HuH-7.5 (cell line): ENCODE measurements around the gene MAPK8IP1.

Experiments used
- DNase-seq: peaks from one replicate; pipeline ENCODE4 v3.0.0; 2011; ENCODE audit warnings: low spot score

MAPK8IP1 gene

DNA sequence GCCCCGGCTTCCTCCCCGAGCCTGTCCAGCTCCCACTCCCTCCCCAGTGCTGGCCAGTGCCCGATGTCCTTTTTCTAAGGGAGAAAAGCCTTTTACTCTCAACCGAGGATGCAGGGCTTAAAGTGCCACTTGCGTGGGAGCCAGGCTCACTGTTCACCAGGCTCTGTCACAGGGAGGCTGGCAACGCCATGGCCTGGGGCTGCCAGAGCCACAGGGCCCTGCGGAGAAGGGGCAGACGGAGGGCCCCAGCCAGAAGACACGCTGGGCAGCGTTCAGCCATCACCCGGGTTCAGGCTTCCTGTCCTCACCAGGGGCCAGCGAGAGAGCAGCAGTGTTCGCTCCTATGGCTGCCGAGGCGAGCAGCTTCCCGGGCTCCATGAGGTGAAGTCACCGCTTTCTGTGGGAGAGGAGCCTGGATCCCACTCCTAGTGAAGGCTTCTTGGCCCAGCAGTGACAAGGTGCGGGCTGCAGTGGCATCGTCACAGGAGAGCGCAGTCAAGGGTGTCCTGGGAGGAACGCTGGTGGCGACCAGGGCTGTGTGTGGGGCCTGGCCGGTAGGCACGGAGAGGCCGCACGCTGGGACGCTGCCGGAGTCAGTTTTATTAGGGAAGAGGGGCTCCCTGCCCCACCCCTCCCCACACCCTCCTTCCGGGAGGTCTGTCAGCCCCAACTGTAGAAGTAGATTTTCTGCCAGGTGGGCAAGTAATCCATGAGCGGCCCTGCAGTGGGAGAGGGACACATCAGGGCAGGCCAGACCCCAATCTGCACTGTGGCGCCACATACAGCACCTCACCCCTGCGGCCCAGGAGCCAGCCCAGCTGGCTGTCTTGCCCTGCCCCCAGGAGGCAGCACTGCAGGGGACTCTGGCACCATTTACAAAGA is 24.4 kb downstream of the MAPK8IP1 start:
- DNase-seq: no peak

DNA sequence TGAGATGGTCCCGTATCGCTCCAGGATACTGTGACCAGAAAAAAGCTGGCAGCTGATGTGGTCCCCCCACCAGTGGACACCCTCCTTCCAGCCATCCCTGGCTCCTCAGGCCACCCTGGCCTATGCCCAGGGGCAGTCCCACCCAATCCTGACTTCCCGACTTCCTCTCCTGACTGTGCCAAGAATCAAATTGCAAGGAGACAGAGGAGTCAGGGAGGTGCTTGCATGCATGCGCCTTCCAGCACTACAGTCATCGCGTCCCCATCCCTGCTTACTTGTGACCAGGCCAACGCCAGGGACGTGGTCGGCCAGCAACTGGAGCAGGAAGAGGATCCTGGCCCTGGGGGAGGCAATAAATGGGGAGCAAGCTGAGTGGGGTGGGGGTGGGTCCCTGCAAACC is 25.2 kb downstream of the MAPK8IP1 start:
- no peak for DNase-seq

DNA sequence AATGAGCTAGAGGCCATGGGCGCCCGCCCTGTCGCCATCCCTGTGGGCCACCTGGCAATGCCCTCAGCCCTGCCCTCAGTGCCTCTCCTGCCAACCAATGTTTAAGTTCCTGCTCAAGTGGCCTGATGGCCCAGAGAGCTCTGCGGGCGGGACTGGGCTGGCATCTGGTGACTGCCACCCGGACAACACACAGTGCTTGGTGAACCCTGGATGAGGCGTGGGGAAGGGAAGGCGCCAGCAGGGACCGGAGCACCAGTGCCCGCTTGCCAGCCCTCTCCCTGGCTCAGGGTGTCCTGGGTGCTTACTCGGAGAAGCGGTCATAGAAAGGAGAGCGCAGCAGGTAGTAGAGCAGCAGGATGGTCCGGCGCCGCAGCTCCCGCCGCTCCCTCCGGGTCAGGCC is 28.1 kb downstream of the MAPK8IP1 start:
- no peak for DNase-seq

DNA sequence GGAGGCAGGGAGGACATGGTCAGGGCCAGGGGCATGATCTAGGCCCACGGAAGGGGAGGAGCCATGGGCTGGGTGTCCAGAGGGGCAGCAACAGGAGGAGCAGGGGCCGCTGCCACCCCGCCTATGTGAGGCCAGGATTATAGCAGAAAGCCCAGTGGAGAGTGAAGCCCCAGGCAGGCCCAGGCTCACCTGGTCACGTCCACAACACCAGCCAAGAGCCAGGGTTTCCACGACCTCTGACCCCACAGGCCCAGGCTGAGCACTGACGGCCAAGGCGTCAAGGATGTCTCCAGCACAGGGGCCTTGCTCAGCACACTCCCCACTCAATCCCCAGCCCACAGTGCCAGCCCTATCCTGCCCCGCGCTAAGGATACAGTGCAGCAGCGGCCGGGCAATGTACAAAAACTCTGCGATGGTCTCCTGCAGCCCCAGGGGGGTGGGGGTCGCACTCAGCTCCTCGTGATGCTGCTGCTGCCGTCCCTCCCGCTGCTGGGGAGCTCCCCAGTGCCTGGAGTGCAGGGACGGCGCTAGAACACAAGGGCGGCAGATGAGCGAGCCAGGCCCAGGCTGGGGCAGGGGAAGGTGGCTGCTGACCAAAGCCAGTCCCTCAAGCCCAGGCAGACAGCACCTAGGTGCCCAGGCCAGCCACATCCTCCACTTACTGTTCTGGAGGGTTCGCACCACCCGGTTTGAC is 28.6 kb downstream of the MAPK8IP1 start:
- no peak for DNase-seq

DNA sequence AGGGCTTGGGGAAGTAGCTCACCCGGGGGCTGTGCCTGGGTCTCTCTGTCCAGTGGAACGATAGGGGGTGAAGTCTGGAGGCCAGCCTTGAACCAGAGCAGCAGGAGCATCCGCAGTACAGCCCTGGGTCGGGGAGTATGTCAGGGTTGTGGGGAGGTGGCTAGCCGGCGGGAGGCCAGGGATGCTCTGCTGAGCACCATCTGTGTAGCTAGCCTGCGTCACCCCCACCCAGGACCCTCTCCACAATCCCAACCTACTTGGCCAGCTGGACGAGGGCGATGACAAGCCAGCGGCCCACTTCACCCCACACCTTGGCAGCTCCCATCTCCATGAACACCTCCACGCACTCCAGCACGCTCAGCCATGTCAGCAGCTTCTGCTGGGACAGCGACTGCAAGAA is 30.0 kb downstream of the MAPK8IP1 start:
- DNase-seq: no peak

DNA sequence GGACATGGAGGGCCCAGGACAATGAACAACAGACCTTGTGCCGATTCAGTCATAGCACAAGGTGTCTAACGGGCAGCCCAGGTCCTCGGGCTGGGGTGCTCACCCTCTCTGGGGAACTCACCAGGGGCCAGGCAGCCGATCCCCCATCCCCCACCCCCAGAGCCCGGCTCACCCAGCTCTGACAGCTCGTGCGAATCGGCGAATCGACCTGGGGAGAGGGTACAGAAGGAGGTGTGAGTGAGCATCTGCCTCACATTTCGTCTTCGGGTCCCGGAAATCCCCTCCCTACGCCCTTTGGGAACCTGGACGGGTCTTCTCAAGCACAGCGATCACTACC is 31.8 kb downstream of the MAPK8IP1 start:
- no peak for DNase-seq

DNA sequence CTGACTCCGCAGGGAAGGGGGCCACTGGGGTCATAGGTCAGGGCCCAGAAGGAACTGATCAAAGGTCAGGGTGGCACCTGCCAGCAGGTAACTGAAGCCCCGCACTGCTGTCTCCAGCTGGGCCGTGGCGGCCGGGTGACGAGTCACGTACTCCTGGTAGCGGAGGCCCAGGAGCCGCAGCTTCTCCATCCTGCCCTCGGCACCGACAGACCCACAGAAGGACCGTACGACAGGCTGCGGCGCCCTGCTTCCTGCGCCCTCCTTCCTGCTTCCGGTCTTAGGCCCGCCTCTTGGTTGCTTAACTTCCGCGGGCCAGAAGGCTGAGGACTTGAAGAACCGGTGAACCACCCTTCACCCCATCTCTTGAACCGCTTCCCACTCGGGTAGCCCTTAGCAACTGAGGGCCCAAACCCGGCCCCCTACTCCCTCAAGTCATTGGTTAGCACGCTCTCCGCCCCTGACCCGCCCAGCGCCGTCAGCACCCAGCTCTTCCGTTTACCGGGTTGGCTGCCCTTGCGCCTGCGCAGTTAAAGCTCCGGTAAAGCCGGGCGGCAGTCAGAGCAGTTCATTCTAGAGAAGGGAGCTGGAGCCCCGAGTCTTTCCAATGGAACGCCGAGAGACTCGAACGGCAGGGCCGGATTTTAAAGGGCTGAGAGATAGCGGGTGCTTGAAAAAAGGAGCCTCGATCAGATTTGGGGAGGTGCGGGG is 32.3 kb downstream of the MAPK8IP1 start, which contains the start of gene PEX16:
Gene PEX16, minus strand, starts transcription at position 255 of the 708 bp plus-strand sequence. Its CDS starts 66 bp downstream, at position 189.
- DNase-seq: peak; percentile 96

DNA sequence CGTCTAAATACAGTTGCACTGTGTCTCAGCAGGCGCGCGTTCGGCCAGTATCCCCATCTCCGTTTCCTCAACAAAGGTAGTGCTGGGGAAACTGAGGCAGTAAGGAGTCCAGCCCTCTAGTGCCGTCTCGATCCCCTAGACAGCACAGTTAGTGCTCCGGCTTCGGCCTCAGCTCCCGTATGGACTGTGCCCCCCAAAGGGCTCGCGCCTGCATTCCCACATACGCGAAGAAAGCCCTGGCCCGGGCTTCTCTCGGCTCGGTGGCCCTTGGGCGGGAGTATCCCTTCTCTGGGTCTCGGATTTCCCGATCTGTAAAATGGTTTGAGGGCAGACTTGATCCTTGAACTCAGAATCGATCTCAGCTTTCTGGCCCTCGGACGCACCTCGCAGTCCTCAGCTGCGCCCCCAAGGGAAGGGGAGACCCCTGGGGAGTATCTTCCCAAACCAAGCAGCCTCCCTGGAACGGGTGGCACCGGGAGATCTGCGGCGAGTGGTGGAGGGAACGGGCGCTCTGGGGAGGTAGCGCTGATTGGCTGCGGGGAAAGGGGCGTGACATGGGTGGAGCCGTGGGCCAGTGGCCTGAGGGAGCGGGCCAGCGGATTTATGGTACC is 33.0 kb downstream of the MAPK8IP1 start:
- DNase-seq: peak; percentile 95

DNA sequence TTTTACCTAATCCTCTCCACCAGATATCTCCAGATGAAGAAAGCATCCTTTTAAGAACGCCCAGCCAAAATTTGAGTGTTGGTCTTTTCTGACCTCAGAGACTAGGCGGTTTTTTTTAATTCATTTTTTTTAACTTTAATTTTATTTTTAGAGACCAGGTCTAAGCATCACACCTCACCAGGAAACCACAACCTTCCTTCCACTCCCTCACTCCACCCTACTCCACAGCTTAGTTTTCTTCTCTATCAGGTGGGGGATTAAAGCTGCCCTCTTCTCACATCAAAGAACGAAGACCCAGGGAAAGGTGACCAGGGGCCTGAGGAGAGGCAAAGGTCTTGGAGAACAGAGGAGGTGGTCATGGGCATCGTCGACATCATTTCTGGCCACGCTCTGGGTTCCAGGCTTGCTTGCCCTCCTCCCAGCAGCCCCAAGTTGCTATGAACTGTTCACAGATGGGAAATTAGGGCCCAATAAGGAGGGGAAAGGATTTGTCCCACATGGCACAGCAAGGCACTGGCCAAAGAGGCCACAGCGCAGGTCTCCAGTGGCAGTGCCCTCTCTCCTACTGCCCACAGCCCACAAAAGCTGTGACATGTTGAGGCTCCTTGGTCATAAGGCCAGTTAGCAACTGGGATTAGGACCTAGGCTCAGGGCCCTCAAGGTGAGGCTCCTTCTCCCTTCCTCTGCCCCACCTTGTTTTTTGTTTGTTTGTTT is 33.7 kb downstream of the MAPK8IP1 start:
- no peak for DNase-seq

DNA sequence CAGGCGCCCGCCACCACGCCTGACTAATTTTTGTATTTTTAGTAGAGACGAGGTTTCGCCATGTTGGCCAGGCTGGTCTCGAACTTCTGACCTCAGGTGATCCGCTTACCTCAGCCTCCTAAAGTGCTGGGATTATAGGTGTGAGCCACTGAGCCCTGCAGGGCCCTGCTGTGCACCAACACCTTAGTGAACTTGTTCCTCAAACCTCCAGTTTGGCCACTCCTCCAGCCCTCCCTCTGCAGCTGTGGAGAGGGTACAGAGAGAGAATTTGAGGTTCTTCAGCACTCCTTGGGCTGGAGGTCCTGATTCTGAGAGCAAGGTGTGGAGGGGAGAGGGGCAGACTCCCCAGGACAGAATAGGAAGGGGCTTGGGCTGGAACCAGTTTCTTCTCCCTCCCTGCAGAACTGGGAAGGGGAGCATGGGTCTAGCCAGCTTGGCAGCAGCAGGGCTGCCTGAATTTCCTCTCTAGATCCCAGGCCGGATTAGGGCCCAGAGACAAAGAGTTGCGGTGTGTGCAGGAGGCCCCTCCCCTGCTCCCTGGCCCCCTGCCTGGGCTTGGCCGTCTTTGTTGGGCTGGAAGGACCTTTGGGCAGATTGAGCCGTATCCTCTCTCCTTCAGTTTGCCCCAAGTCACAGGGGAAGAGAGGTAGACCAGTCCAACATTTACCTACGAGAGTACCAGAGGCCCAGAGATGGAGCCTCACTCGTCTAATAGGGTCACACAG is 34.5 kb downstream of the MAPK8IP1 start:
- no peak for DNase-seq

DNA sequence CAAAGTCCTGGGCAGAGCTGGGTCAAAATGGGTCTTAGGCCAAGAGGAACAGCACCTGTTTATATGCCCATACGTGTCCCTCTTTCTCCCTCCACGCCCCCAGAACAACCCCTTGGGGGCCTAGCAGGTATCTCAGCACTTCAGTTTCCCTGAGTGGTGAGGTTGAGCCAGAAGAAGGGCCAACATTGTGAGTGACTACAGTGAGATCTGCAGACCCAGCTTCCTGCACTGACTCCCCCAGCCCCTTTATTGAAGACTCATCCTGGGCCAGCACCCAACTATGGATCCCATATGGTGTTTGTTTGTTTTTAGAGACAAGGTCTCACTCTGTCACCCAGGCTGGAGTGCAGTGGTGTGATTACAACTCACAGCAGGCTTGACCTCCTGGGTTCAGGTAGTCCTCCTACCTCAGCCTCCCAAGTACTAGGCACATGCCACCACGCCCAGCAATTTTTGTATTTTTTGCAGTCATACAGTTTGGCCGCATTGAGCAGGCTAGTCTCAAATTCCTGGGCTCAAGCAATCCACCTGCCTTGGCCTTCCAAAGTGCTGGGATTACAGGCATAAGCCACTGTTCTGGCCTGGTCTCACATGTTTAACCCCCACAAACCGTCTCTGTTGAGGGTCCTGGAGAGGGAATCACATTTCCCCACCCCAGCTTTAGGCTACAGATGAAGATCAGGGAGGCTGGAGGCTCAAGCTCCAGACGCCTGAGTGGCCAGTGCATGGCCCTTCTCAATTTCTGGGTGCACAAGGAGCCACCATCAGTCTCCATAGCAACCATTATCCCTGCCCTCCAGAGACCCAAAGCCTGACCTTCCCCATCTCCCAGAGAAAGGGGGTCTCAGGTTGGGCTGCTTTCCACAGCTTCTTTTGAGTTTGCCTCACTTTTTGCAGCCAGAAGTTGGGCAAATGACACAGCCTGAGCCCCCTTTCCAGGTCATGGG is 35.4 kb downstream of the MAPK8IP1 start:
- DNase-seq: no peak

DNA sequence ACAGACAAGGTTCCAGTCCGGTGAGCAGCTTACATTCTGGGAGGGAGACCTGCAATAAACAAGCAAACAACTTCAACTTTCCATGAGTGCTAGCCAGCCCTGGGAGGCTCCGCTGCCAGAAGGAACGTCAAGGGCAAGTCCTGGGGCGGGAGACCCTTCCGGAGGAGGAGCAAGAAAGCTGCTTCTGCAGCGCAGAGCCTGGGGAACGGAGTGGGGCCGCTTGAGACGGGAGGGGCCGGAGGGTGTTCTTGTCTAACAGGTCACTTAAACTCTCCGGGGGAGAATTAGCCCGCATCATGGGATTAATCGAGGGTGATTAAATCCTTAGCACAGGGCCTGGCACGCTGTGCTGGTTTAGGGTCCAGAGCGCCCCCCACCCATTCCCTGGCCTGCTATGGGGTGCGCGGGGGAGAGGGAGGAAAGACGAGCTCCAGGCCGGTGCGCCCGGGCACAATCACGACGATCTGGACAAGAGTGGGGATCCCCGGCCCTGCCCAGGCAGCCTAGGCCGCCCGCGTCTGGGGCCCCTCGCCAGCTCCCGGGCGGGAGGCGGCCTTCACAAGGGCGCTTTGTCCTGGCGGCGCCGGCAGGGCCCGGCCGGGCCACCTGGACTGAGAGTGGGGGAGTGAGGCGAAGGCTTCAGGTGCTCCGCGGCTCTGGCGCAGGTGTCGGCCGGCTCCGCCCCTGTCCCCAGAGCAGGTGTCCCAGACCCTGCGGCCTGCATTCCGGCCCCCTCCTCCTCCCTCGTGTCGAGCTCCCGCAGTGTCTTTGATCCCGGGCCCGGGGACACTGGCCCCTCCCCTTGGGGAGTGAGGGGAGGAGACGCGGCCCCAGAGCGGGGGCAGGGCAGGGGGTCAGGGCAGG is 36.3 kb downstream of the MAPK8IP1 start:
- peak; percentile 59 for DNase-seq

DNA sequence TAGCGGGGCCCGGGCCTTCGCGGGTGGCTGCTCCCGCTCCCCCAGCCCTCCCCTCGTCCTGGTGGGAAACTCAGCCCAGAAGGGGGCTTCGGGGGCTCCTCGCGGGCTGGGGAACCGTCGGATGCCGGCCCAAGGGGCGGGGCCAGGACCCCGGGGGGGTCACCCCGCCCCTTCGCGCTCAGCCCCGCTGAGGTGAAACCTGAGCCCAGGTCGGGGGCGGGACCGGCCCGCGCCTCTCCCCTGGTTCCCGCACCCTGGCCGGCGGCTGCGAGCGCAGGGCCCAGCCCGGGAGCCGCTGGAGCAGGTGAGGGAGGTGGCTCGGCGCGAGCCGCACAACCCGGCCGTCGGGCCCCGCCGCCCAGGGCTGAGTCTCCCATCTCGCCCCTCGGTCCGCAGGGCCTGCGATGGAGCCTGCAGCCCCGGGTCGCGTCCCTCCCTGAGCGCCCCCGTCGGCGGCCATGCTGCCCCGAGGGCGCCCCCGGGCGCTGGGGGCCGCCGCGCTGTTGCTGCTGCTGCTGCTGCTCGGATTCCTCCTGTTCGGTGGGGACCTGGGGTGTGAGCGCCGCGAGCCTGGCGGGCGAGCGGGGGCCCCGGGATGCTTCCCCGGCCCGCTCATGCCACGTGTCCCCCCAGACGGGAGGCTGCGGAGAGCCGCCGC is 37.1 kb downstream of the MAPK8IP1 start, which contains the start of gene LARGE2:
Gene LARGE2, plus strand, starts transcription at position 232 of the 658 bp plus-strand sequence. Its CDS starts 227 bp downstream, at position 459.
- peak; percentile 84 for DNase-seq

DNA sequence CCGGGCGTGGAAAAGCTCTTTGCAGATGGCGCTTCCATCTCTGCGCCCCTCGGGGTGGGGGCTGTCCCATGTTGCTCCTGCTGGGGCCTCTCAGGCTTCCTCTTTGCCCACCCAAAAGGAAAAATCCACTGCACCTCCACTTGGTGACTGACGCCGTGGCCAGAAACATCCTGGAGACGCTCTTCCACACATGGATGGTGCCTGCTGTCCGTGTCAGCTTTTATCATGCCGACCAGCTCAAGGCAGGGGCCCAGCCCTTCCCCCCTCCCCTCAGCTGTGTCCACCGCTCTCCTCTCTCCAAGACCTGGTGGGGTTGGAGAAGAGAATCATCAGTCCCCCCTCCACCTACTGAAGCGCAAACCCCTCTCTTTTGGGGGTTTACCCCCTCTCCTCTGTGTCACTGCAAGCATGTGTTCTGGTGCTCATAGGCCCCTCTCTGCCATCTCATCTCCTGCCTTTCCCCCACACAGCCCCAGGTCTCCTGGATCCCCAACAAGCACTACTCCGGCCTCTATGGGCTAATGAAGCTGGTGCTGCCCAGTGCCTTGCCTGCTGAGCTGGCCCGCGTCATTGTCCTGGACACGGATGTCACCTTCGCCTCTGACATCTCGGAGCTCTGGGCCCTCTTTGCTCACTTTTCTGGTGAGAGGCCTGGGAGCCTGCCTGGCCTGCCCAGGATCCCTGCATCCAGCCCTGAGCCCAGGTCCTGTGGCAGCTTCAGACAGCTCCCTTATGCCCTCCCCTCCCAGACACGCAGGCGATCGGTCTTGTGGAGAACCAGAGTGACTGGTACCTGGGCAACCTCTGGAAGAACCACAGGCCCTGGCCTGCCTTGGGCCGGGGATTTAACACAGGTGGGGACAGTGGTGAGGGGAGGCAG is 38.8 kb downstream of the MAPK8IP1 start:
- no peak for DNase-seq

DNA sequence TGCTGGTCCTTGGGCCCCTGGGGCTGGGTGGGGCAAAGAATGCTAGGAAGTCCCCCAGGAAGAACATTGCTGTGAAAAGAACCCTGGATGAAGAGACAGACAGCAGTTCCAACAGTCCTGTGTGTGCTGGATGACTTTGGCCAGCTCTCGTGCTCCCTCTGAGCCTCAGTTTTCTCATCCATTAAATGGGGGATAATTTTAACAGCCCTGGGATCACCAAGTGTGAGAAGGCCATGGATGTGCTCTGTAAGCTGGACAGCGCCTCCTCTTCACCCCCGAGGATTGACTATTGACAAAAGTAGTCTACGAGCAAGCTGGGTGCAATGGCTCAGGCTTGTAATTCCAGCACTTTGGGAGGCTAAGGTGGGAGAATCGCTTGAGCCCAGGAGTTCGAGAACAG is 39.5 kb downstream of the MAPK8IP1 start:
- no peak for DNase-seq

DNA sequence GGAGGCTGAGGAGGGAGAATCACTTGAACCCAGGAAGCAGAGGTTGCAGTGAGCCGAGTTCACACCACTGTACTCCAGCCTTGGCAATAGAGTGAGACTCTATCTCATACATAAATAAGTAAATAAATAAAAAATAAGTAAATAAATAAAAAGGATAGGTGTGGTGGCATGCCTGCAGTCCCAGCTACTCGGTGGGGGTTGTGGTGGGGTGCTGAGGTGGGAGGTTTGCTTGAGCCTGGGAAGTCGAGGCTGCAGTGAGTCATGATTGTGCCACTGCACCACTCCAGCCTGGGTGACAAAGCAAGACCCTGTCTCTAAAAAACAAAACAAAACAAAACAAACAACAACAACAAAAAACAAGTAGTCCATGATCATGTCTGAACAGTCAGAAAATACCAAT is 40.1 kb downstream of the MAPK8IP1 start:
- DNase-seq: no peak

DNA sequence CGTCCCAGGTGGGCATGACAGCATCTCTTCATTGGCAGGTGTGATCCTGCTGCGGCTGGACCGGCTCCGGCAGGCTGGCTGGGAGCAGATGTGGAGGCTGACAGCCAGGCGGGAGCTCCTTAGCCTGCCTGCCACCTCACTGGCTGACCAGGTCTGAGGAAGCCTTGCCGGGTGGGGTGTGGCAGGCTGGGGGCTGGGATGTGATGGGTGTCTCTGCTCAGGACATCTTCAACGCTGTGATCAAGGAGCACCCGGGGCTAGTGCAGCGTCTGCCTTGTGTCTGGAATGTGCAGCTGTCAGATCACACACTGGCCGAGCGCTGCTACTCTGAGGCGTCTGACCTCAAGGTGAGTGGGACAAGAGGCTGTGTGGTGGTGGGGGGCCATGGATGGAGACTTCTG is 40.5 kb downstream of the MAPK8IP1 start:
- DNase-seq: no peak
